Stimulated activated CD4-positive, alpha-beta T cell treated with anti-CD3 and anti-CD28 coated beads, Interleukin-12 subunit alpha, Interleukin-12 subunit beta, amount 100 ng/mL, for 4 hours (primary cell): ENCODE data around the gene SEPTIN11.

Source experiments
- DNase-seq: peaks from one replicate; pipeline ENCODE4 v3.0.0-alpha.2; 2020

Gene SEPTIN11

GRCh38 chr4:76949276-76950051 lies at the start of gene SEPTIN11:
SEPTIN11 (plus strand) TSS chr4:76949752; CDS start chr4:76949904, 152 bp downstream.
- DNase-seq: peak; percentile 72

GRCh38 chr4:76902233-76902890 lies 47.2 kb upstream of the SEPTIN11 start:
- DNase-seq: no peak

GRCh38 chr4:76904646-76905190 lies 44.8 kb upstream of the SEPTIN11 start:
- DNase-seq: no peak

- no peak for DNase-seq
These were observed 44.0 kb upstream of the SEPTIN11 start for GRCh38 chr4:76905521-76905920.

GRCh38 chr4:76909711-76910110 lies 39.8 kb upstream of the SEPTIN11 start:
- no peak for DNase-seq

- no peak for DNase-seq
These were observed 28.8 kb upstream of the SEPTIN11 start for GRCh38 chr4:76920715-76921114.

GRCh38 chr4:76923619-76924357 lies 25.8 kb upstream of the SEPTIN11 start:
- DNase-seq: no peak

- DNase-seq: no peak
These were observed 22.7 kb upstream of the SEPTIN11 start for GRCh38 chr4:76926841-76927240.

GRCh38 chr4:76930685-76931084 lies 18.9 kb upstream of the SEPTIN11 start:
- DNase-seq: no peak

GRCh38 chr4:76931087-76931486 lies 18.5 kb upstream of the SEPTIN11 start:
- DNase-seq: no peak

- no peak for DNase-seq
These were observed 17.8 kb upstream of the SEPTIN11 start for GRCh38 chr4:76931576-76932276.

GRCh38 chr4:76939184-76939583 lies 10.4 kb upstream of the SEPTIN11 start:
- DNase-seq: no peak

- no peak for DNase-seq
These were observed 6.4 kb upstream of the SEPTIN11 start for GRCh38 chr4:76943129-76943620.

GRCh38 chr4:76943790-76944189 lies 5.8 kb upstream of the SEPTIN11 start:
- no peak for DNase-seq

GRCh38 chr4:76947369-76947768 lies 2.2 kb upstream of the SEPTIN11 start:
- DNase-seq: no peak

- DNase-seq: peak; percentile 48
These were observed 893 bp upstream of the SEPTIN11 start for GRCh38 chr4:76948443-76949275.

- peak; percentile 56 for DNase-seq
These were observed 752 bp downstream of the SEPTIN11 start for GRCh38 chr4:76950052-76950955.

- no peak for DNase-seq
These were observed 1.6 kb downstream of the SEPTIN11 start for GRCh38 chr4:76950956-76951671.

GRCh38 chr4:76951672-76952010 lies 2.1 kb downstream of the SEPTIN11 start:
- no peak for DNase-seq

GRCh38 chr4:76952071-76952470 lies 2.5 kb downstream of the SEPTIN11 start:
- no peak for DNase-seq
